Measurements from ENCODE around the gene RPRM. TPM values are rescaled to one million over a fixed set of nuclear protein-coding genes. Genes with fewer than 3 reads are reported as not detected.
"Not testable (repeated sequence)": the region's sequence is repeated elsewhere in the genome, so short reads cannot be mapped to it uniquely, and the experiment has no call there.

The RPRM gene
- total RNA-seq, 4 donors from 2014 or later = 0.54 to 0.85 TPM; not detected in 2

- Histone ChIP-seq H3K36me3 (no peaks in the 10 kb centered on the region), H3K9me3 (no peaks in the 10 kb centered on the region), H3K27me3 (no peaks in the 10 kb centered on the region), H3K4me1 (no peaks in the 10 kb centered on the region), H3K27ac (no peak overlapping the region), H3K4me3 (no peak overlapping the region)
- DNase-seq = no peak
- TF ChIP-seq POLR2A (IDR thresholded peaks at IDR 0.05) (no peak), CTCF (IDR thresholded peaks at IDR 0.05) (no peak)
Measured at GRCh38 chr2:153451611-153452010, 27.0 kb downstream of the RPRM start.

- no peak for DNase-seq
- no peaks in the 10 kb centered on the region for H3K27me3 ChIP-seq
- no peak overlapping the region for H3K4me3 ChIP-seq
- no peaks in the 10 kb centered on the region for H3K9me3 ChIP-seq
- no peak overlapping the region for H3K27ac ChIP-seq
- H3K4me1 ChIP-seq = no peaks in the 10 kb centered on the region
- no peaks in the 10 kb centered on the region for H3K36me3 ChIP-seq
- no peak for TF ChIP-seq CTCF (IDR thresholded peaks at IDR 0.05)
- no peak for TF ChIP-seq POLR2A (IDR thresholded peaks at IDR 0.05)
Measured at GRCh38 chr2:153443106-153443505, 35.5 kb downstream of the RPRM start.

GRCh38 chr2:153442616-153443015 lies 35.9 kb downstream of the RPRM start:
- not testable (repeated sequence) for H3K27ac ChIP-seq, H3K4me1 ChIP-seq, DNase-seq, H3K4me3 ChIP-seq, H3K27me3 ChIP-seq, H3K9me3 ChIP-seq, H3K36me3 ChIP-seq

- not testable (repeated sequence) for DNase-seq, H3K27me3 ChIP-seq, H3K4me1 ChIP-seq, H3K4me3 ChIP-seq, H3K27ac ChIP-seq, H3K9me3 ChIP-seq, H3K36me3 ChIP-seq
Measured at GRCh38 chr2:153440090-153440489, 38.5 kb downstream of the RPRM start.

- no peaks in the 10 kb centered on the region for H3K9me3 ChIP-seq
- no peak overlapping the region for H3K4me3 ChIP-seq
- TF ChIP-seq POLR2A (IDR thresholded peaks at IDR 0.05) (no peak), CTCF (IDR thresholded peaks at IDR 0.05) (no peak)
- no peaks in the 10 kb centered on the region for H3K36me3 ChIP-seq
- no peak for DNase-seq
- H3K27me3 ChIP-seq = no peaks in the 10 kb centered on the region
- no peaks in the 10 kb centered on the region for H3K4me1 ChIP-seq
- H3K27ac ChIP-seq = no peak overlapping the region
Measured at GRCh38 chr2:153433403-153433802, 45.2 kb downstream of the RPRM start.

GRCh38 chr2:153432381-153432780 lies 46.2 kb downstream of the RPRM start:
- H3K4me3 ChIP-seq = no peak overlapping the region
- H3K4me1 ChIP-seq = no peaks in the 10 kb centered on the region
- H3K9me3 ChIP-seq = no peaks in the 10 kb centered on the region
- no peak for DNase-seq
- H3K36me3 ChIP-seq = no peaks in the 10 kb centered on the region
- H3K27me3 ChIP-seq = no peaks in the 10 kb centered on the region
- no peak overlapping the region for H3K27ac ChIP-seq
- TF ChIP-seq CTCF (IDR thresholded peaks at IDR 0.05) = no peak
- no peak for TF ChIP-seq POLR2A (IDR thresholded peaks at IDR 0.05)

- DNase-seq = no peak
- Histone ChIP-seq H3K27ac (no peak overlapping the region), H3K27me3 (no peaks in the 10 kb centered on the region), H3K36me3 (no peaks in the 10 kb centered on the region), H3K4me3 (no peak overlapping the region), H3K9me3 (no peaks in the 10 kb centered on the region), H3K4me1 (no peaks in the 10 kb centered on the region)
- TF ChIP-seq CTCF (IDR thresholded peaks at IDR 0.05) (no peak), POLR2A (IDR thresholded peaks at IDR 0.05) (no peak)
Measured at GRCh38 chr2:153431114-153431513, 47.4 kb downstream of the RPRM start.
